Gastrocnemius medialis (tissue), 4 donors: ENCODE data around the gene MFNG.

Experiments
- CTCF ChIP-seq, 5 experiments: fragments of 450-650 bp in 3 of 5; fragments of 200-600 bp in 2 of 5; sonication (generic) in 2 of 5; IDR thresholded peaks in 4 of 5; conservative IDR thresholded peaks in 1 of 5; 1 replicate in 4 of 5; 2 replicates in 1 of 5; pipeline ENCODE4 v1.5.1; 2016 to 2019; ENCODE audit warnings: antibody characterized with exemption in 5 of 5, mild to moderate bottlenecking in 3 of 5, moderate library complexity in 3 of 5
- POLR2A ChIP-seq, 2 donors: fragments of 450-650 bp; IDR thresholded peaks; one replicate each; pipeline ENCODE4 v1.6.1; 2017; ENCODE audit warnings: antibody characterized with exemption in 2 of 2, mild to moderate bottlenecking in 2 of 2, moderate library complexity in 2 of 2

GRCh38 chr22:37534445-37534844 lies 48.3 kb upstream of the MFNG start:
- TF ChIP-seq POLR2A (IDR thresholded peaks at IDR 0.05), result no peak
- TF ChIP-seq CTCF (IDR thresholded peaks at IDR 0.05 in 4 of 5, conservative IDR thresholded peaks at IDR 0.05 in 1 of 5), result no peak
